GM18526 (cell line): ENCODE measurements around the gene COL28A1.

Source experiments
- POLR2A ChIP-seq: IDR thresholded peaks from 3 replicates; pipeline ENCODE4 v1.6.1; 2011; ENCODE audit not compliant: insufficient read length; ENCODE audit errors: extremely low read depth

Gene COL28A1

GRCh38 chr7:7565746-7566650, 30.3 kb upstream of the COL28A1 start:
- no peak for TF ChIP-seq POLR2A

- TF ChIP-seq POLR2A = no peak
Observed at GRCh38 chr7:7565018-7565680, 29.5 kb upstream of the COL28A1 start.

DNA sequence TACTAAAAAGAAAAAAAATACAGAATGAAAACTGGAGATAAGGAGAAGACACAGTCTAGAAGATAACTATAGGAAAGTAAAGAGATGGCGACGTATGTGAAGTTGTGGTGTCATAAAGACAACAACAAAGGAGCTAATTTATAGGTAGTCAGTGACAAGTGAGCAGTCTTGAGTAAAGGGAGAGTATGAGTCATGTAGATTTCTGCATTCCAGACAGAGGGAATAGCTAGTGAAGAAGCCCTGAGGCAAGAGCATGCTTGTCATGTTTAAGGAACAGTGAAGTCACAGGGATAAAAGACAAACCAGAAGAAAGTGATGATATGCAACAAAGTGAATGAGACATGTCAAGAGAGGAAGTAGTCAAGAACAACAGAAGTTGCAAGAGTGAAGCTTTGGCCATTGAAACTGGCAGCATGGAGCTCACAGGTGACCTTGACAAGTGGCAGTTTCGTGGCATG, 28.7 kb upstream of the COL28A1 start:
- TF ChIP-seq POLR2A = no peak

GRCh38 chr7:7563813-7564212, 28.1 kb upstream of the COL28A1 start:
- no peak for TF ChIP-seq POLR2A

DNA sequence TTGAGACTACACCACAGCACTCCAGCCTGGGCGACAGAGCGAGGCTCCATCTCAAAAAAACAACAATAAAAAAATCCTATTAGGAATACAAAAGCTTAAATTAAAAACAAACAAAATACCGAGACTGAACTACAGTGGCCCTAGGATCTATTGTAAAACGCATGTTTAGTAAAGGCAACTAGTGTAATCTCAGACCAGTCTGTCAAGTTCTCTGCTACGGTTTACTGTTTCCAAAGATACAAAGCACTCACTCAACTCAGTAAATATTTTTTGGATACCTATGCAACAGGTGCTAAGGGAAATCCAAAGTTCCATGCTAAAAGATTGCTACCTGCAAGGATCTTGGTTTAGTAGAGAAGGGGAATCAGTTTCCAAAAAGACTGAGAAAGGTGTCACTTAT, 27.6 kb upstream of the COL28A1 start:
- TF ChIP-seq POLR2A = no peak

DNA sequence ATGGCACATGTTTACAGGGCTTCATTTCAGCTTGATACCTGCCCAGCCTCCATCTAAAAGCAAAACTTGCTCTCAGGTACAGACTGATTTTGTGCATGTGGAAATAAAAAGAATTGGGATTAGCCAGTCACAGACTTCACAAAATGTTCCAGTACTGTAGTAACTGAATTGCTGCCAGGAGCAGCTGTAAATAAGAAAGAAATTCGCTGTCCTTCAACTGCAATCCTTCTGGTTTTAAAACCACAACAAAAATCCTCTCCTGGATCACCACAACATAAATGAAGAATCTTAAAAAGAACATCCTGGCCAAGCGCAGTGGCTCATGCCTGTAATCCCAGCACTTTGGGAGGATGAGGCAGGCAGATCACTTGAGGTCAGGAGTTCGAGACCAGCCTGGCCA, 27.1 kb upstream of the COL28A1 start:
- no peak for TF ChIP-seq POLR2A

DNA sequence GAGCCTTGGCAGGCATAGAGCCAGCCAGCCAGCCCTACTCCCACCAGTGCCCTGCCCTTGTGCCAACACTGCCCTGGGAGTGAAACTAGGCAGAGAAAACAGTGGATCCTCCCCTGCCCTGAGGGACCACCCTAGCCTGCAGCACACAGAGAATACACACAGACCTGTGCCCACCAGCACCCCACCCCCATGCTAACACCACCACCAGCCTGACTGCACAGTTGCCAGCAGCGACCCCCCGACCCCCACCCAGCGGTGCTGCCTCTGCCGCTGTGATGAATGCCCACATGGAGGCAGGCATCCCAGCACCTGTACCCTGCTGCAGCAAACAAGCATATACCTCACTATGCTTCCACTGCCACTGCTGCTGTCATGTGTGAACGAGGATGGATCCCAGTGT, 21.6 kb upstream of the COL28A1 start:
- no peak for TF ChIP-seq POLR2A

DNA sequence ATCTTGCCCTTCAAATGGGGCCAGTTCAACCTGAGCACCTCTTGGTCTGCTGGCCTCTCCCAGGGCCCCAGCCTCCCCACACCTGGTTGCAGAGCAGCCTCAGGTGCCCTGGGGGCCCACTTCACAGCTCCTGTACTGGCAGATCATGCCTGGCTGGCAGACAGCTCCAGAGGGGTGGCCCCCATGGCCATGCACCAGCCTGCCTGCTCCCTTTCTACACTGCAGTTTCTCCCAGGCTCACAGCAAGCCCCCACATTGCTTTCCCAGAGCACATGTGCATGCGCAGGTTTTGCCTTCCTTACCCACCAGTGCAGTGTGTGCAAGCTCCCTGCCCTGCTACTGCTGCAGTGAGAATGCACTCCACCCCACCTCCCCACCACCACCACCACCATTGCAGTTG, 21.2 kb upstream of the COL28A1 start:
- no peak for TF ChIP-seq POLR2A

DNA sequence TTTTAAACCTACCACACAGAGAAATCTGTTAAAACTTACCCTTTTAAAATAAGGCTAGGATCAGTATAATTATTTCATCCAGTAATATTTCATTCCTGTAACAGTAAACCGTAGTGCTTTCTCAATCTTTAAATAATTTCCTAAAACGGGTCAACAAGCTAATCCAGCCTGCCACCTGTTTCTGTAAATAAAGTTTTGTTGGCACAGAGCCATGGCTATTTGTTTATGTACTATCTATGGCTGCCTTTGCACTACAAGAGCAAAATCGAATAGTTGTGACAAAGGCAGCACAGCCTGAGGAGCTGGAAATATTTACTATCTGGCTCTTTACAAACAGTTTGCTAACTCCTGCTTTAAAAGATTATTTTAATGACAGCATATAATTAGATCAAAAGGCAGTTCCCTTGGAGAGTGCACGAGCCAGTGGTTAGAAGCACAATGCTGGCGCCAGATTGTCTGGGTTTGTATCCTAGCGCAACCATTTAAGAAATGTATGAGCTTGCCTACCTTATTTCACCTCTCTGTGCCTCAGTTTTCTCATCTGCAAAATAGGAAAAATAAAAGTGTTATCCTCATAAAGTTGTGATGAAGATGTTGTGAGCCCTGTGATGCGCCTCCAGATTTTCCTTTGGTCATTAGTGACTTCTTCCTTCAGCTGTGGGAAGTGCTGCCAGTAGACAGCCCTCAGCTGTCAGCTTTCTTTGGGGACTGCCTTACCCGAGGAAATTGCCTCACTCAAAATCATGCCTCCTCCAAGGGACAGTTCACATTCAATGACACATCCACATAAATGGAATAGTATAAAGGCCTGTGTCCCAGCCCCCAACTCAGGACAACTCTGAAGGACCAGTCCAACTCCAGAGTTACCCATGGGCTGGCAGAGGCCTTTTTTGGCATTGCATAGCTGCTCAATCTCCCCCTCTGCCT, 19.2 kb upstream of the COL28A1 start:
- TF ChIP-seq POLR2A = no peak

DNA sequence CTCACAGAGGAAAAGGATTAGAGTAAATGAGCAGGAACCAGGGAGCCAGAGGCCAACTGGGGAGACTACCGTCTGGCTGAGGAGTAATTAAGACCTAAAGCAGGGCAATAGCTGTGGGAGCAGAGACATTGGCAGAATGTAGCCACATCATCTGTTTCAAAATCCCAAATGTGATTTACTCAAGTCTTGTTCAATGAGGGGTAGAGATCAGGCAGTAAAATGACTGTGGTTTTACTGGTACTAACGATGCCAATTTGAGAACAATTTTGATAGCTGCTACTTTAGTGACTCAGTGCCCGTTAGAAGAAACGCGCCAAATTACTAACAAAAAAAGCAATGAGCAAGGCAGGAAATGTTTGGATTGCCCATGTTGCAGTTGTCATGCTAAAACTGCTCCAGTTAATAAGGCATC, 18.4 kb upstream of the COL28A1 start:
- no peak for TF ChIP-seq POLR2A

- TF ChIP-seq POLR2A = no peak
Observed at GRCh38 chr7:7553386-7553785, 17.7 kb upstream of the COL28A1 start.

- no peak for TF ChIP-seq POLR2A
Observed at GRCh38 chr7:7552199-7552598, 16.5 kb upstream of the COL28A1 start.

DNA sequence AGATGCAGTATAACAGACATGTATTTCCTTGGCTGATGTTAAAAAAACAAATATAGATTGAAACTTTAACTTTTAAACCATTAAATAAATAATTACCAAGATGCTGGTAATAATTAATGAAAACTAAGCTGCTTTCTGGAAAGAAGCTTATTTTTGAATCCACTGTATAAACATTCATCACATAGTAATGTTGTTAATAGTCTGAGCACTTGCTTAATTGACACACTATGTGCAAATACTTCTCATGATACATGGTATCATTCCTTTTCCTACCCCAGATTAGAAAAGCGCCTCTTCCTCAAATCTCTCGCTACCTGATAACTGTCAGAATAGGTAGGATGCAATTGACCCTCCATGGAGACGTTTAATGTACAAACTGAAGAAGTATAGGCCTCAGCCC, 15.0 kb upstream of the COL28A1 start:
- no peak for TF ChIP-seq POLR2A

DNA sequence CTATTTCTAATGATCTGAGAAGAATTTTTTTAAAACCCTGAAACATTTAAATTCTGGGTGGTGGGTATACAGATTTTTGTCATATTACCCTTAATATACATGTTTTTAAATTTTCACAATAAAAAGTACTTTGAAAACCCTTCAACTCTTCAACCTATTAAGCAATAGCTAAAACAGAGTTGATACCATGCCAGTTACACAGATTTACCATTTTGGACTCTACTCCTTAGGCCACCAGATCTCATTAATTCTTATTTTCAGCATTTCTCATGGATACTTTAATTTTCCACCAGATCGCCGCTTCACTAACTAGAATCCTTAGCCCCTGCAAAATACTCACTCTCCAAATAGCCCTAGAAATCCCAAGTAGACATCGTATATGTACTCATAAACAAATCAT, 12.7 kb upstream of the COL28A1 start:
- TF ChIP-seq POLR2A = no peak

DNA sequence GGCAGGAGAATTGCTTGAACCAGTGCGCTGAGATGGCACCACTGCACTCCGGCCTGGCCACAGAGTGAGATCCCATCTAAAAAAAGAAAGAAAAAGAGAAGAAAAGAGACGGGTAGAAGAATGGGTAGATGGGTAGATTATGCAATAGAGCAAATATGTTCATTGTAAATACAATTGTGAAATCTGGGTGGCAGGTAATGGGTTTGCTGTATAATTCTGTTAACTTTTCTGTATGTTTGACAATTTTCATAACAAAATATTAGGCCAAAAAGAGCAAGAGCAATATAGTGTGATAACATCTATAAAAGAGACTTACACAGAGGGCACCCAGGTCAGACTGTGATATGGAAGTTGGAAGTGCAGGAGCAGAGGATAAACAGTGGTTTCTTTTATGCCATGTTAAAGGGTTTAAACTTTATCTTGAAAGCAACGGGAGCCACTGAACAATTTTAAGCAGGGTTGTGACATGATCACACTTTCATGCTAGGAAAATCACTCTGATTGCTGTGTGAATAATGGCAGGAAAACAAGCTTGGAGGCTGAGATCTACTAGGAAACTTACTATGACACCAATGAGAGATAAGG, 6.7 kb upstream of the COL28A1 start:
- TF ChIP-seq POLR2A = no peak
